Measurements from ENCODE around the gene GGA2.

GGA2 gene

DNA sequence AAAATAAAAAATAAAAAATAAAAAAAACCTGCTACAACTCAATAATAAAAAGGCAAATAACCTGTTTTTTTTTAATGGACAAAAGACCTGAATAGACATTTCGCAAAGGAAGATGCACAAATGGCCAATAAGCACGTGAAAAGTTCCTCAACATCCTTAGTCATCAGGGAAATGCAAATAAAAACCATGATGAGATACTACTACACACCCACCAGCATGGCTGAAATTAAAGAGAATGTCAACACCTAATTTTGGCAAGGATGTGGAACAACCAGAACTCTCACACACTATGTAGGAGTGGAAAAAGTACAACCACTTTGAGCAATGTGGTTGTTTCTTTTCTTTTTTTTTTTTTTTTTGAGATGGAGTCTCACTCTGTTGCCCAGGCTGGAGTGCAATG, 81.9 kb downstream of the GGA2 start:
- Histone ChIP-seq H4K20me1 (ENCODE audit: insufficient read depth) (no peaks in the 10 kb centered on the region), H3K9ac (no peak overlapping the region), H3K4me2 (no peak overlapping the region), H3K4me3 (IDR thresholded peaks at IDR 0.05; ENCODE audit: insufficient read depth, low read depth, low read length) (no peak overlapping the region), H2AFZ (ENCODE audit: low read depth) (no peak overlapping the region), H3K36me3 (ENCODE audit: insufficient read depth) (peaks cover 3% of the 10 kb centered on the region; the same call in 1 of the 2 replicates), H3K27me3 (ENCODE audit: insufficient read depth, low read depth) (no peaks in the 10 kb centered on the region), H3K27ac (no peak overlapping the region), H3K4me1 (ENCODE audit: low read depth, poor library complexity, severe bottlenecking) (peaks cover 27% of the 10 kb centered on the region), H3K79me2 (ENCODE audit: insufficient read depth, low read depth) (no peaks in the 10 kb centered on the region)
- TF ChIP-seq, protein P1, sequence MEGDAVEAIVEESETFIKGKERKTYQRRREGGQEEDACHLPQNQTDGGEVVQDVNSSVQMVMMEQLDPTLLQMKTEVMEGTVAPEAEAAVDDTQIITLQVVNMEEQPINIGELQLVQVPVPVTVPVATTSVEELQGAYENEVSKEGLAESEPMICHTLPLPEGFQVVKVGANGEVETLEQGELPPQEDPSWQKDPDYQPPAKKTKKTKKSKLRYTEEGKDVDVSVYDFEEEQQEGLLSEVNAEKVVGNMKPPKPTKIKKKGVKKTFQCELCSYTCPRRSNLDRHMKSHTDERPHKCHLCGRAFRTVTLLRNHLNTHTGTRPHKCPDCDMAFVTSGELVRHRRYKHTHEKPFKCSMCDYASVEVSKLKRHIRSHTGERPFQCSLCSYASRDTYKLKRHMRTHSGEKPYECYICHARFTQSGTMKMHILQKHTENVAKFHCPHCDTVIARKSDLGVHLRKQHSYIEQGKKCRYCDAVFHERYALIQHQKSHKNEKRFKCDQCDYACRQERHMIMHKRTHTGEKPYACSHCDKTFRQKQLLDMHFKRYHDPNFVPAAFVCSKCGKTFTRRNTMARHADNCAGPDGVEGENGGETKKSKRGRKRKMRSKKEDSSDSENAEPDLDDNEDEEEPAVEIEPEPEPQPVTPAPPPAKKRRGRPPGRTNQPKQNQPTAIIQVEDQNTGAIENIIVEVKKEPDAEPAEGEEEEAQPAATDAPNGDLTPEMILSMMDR (conservative IDR thresholded peaks at IDR 0.05; ENCODE audit: low read depth, low read length) = no peak

DNA sequence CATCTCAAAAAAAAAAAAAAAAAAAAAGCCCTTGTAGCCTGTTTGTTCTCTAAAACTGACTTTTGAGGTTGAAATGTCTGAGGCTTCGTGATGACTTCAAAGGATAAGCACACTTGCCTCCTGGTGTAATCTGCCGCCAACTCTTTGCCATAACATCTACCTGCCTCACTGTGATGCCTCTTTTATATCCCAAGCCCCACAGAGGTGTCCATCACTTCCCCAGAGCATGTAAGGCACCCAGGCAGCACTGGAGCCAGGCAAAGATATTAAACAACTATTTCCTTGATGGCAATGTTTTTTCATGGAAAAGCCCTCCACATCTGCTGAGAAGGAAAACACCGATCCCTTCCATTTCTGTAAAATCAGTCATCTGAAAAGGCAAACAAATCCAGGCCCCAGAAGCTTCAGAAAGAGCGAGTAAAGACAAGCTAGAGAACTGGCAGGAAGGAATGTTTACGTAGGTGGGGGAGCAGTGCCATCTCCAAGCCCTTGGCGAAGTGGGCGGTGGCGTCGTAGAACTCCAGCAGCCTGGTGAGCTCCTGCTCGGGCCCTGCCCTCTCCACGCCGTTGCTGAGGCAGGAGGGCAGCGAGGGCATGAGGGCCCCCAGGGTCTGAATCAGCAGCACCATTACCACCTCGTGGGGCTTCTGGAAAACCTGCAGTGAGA, 85.9 kb downstream of the GGA2 start:
- H3K4me2 ChIP-seq = no peak overlapping the region
- H3K27ac ChIP-seq = no peak overlapping the region
- no peaks in the 10 kb centered on the region for H3K79me2 ChIP-seq (ENCODE audit: insufficient read depth, low read depth)
- H2AFZ ChIP-seq (ENCODE audit: low read depth) = no peak overlapping the region
- no peaks in the 10 kb centered on the region for H3K36me3 ChIP-seq (ENCODE audit: insufficient read depth)
- H3K4me1 ChIP-seq (ENCODE audit: low read depth, poor library complexity, severe bottlenecking) = peaks cover 11% of the 10 kb centered on the region
- TF ChIP-seq, protein P1 (conservative IDR thresholded peaks at IDR 0.05; ENCODE audit: low read depth, low read length) = no peak
- H4K20me1 ChIP-seq (ENCODE audit: insufficient read depth) = no peaks in the 10 kb centered on the region
- H3K9ac ChIP-seq = no peak overlapping the region
- H3K4me3 ChIP-seq (IDR thresholded peaks at IDR 0.05; ENCODE audit: insufficient read depth, low read depth, low read length) = no peak overlapping the region
- H3K27me3 ChIP-seq (ENCODE audit: insufficient read depth, low read depth) = no peaks in the 10 kb centered on the region

- H3K79me2 ChIP-seq (ENCODE audit: insufficient read depth, low read depth) = no peaks in the 10 kb centered on the region
- H3K9ac ChIP-seq = no peak overlapping the region
- H4K20me1 ChIP-seq (ENCODE audit: insufficient read depth) = no peaks in the 10 kb centered on the region
- no peak overlapping the region for H3K4me3 ChIP-seq (IDR thresholded peaks at IDR 0.05; ENCODE audit: insufficient read depth, low read depth, low read length)
- H3K27ac ChIP-seq = no peak overlapping the region
- no peak overlapping the region for H2AFZ ChIP-seq (ENCODE audit: low read depth)
- no peak overlapping the region for H3K4me2 ChIP-seq
- no peaks in the 10 kb centered on the region for H3K36me3 ChIP-seq (ENCODE audit: insufficient read depth)
- H3K27me3 ChIP-seq (ENCODE audit: insufficient read depth, low read depth) = no peaks in the 10 kb centered on the region
- TF ChIP-seq, protein P1 (conservative IDR thresholded peaks at IDR 0.05; ENCODE audit: low read depth, low read length) = no peak
- H3K4me1 ChIP-seq (ENCODE audit: low read depth, poor library complexity, severe bottlenecking) = peaks cover 11% of the 10 kb centered on the region
Measured at GRCh38 chr16:23423496-23424049, 86.7 kb downstream of the GGA2 start.

DNA sequence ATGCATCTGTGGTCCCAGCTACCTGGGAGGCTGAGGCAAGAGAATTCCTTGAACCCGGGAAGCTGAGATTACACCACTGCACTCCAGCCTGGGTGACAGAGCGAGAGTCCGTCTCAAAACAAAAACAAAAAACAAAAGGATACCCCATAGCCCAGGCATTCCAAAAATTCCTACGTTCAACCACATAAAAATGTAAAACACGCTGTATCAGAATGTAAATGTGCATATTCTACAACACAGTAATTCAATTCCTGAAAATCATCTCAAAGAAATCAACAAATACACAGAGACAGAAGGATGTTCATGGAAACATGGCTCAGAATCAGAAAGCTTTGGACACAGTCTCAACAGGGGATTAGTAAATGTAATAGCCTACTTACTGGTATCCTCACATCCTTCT, 90.3 kb downstream of the GGA2 start:
- Histone ChIP-seq H3K27ac (no peak overlapping the region), H3K36me3 (ENCODE audit: insufficient read depth) (no peaks in the 10 kb centered on the region), H3K9ac (no peak overlapping the region), H2AFZ (ENCODE audit: low read depth) (no peak overlapping the region), H3K4me2 (no peak overlapping the region), H4K20me1 (ENCODE audit: insufficient read depth) (no peaks in the 10 kb centered on the region), H3K4me1 (ENCODE audit: low read depth, poor library complexity, severe bottlenecking) (no peaks in the 10 kb centered on the region), H3K4me3 (IDR thresholded peaks at IDR 0.05; ENCODE audit: insufficient read depth, low read depth, low read length) (no peak overlapping the region), H3K79me2 (ENCODE audit: insufficient read depth, low read depth) (no peaks in the 10 kb centered on the region), H3K27me3 (ENCODE audit: insufficient read depth, low read depth) (no peaks in the 10 kb centered on the region)
- TF ChIP-seq, protein P1 (conservative IDR thresholded peaks at IDR 0.05; ENCODE audit: low read depth, low read length) = no peak

Measured in KMS-11 (cell line).